Thymus (tissue), 11 donors: ENCODE measurements around the gene NKX1-1. TPM values are rescaled to one million over a fixed set of nuclear protein-coding genes. Genes with fewer than 3 reads are reported as not detected.

Experiments
- DNase-seq, 9 donors: peaks; one replicate each; pipeline ENCODE4 v3.0.0-alpha.2; 2013; ENCODE audit warnings: low spot score in 9 of 9, low read depth in 6 of 9, missing footprints in 1 of 9
- H3K27ac ChIP-seq, 2 donors: one replicate each; pipeline ENCODE4 v1.5.1; 2013; ENCODE audit warnings: control low read depth in 1 of 2, low read depth in 1 of 2, low read length in 1 of 2, mild to moderate bottlenecking in 1 of 2, moderate library complexity in 1 of 2
- H3K27me3 ChIP-seq, 2 donors: one replicate each; pipeline ENCODE4 v1.5.1; 2013; ENCODE audit warnings: low read length in 1 of 2; ENCODE audit not compliant: control insufficient read depth in 2 of 2, insufficient read depth in 1 of 2
- H3K36me3 ChIP-seq, 2 donors: one replicate each; pipeline ENCODE4 v1.5.1; 2013; ENCODE audit warnings: low read length in 1 of 2, mild to moderate bottlenecking in 1 of 2, moderate library complexity in 1 of 2; ENCODE audit not compliant: control insufficient read depth in 2 of 2, insufficient read depth in 2 of 2
- H3K4me1 ChIP-seq, 2 donors: one replicate each; pipeline ENCODE4 v1.5.1; 2013; ENCODE audit warnings: low read length in 2 of 2; ENCODE audit not compliant: control insufficient read depth in 2 of 2, insufficient read depth in 2 of 2
- H3K4me3 ChIP-seq, 2 donors: one replicate each; pipeline ENCODE4 v1.5.1; 2013; ENCODE audit warnings: low read length in 2 of 2, control low read depth in 1 of 2, mild to moderate bottlenecking in 1 of 2
- H3K9me3 ChIP-seq, 2 donors: one replicate each; pipeline ENCODE4 v1.5.1; 2013; ENCODE audit warnings: low read length in 1 of 2, mild to moderate bottlenecking in 1 of 2; ENCODE audit not compliant: control insufficient read depth in 2 of 2, insufficient read depth in 1 of 2
- WGBS: extraction: QIAGEN DNeasy Blood & Tissue Kit; methylation state at CpG from one replicate; pipeline ENCODE4 v1.1.7; 2013; 5-methylcytosine and 5-hydroxymethylcytosine counted together
- polyA plus RNA-seq: library from polyadenylated mRNA; stranded (reverse); fragments of 200-250 nt; gene quantifications from one replicate; pipeline ENCODE4 v1.2.3, GENCODE V29; 2013
- total RNA-seq: library from RNA; stranded (reverse); fragments of 120-200 nt; gene quantifications from one replicate; pipeline ENCODE4 v1.2.4, GENCODE V29; 2013
- donor health status: healthy.

Gene NKX1-1
- total and polyA plus RNA-seq, 2 donors, result 0.05 TPM; not detected in 1

- Histone ChIP-seq H3K27me3 (peaks cover 9 to 49% of the 10 kb centered on the region in 2 donors), H3K9me3 (peaks cover 1 to 9% of the 10 kb centered on the region in 2 donors), H3K27ac (no peak overlapping the region), H3K4me3 (no peak overlapping the region), H3K4me1 (no peaks in the 10 kb centered on the region), H3K36me3 (no peaks in the 10 kb centered on the region)
- 87% methylated on average over 33 of the region's 33 CpGs for WGBS
- no peak for DNase-seq
Measured at GRCh38 chr4:1417522-1418390, 11.5 kb upstream of the NKX1-1 start.

- Histone ChIP-seq H3K4me3 (no peak overlapping the region), H3K9me3 (peaks cover 1 to 9% of the 10 kb centered on the region in 2 donors), H3K27me3 (peaks cover 12 to 57% of the 10 kb centered on the region in 2 donors), H3K36me3 (no peaks in the 10 kb centered on the region), H3K4me1 (no peaks in the 10 kb centered on the region), H3K27ac (no peak overlapping the region)
- DNase-seq, result no peak
- 86% methylated on average over 7 of the region's 7 CpGs for WGBS
Measured at GRCh38 chr4:1416948-1417260, 10.7 kb upstream of the NKX1-1 start.

DNA sequence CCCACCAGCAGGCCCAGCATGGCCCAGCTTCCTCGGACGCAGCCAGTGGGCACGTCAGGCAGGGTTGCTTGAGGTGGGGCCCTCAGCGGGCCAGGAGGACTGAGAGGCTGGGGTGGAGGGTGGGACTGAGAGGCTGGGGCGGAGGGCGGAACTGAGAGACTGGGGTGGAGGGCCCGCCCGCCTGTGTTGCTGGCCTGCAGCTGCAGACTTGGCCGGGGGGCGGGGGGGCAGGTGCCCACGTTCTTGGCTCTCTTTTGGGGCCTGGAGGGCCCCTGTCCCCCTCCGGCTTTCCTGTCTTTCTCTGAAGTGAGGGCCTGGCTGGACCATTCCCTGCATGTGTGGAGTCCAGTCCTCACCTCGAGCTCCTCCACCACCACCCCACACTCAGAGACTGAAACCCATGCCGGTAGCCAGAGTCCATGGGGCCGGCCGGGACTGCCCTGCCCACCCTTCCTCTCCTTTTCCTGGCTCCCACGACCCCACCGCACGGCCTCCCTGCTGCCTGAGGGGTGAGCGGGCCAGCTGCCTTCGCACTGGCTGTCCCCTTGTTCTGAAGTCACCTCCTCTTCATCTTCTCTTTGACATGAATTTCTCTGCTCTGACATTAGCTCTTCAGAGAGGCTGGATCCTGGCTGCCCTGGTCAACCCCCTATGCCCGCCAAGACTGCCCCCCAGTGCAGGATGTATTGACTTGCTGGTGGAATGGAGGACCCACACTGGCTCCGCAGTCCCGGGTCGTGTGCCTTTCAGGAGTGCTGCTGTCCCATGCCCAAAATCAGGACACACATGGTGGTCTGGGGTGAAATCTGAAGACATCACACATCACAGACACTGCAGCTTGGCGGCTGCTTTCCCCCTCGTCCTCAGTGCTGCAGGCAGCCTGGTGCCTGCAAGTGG is 10.1 kb upstream of the NKX1-1 start:
- WGBS, result 67% methylated on average over 27 of the region's 27 CpGs
- Histone ChIP-seq H3K27ac (no peak overlapping the region), H3K4me3 (no peak overlapping the region), H3K4me1 (no peaks in the 10 kb centered on the region), H3K36me3 (no peaks in the 10 kb centered on the region), H3K27me3 (peaks cover 12 to 63% of the 10 kb centered on the region in 2 donors), H3K9me3 (peaks cover 1 to 9% of the 10 kb centered on the region in 2 donors)
- no peak for DNase-seq

DNA sequence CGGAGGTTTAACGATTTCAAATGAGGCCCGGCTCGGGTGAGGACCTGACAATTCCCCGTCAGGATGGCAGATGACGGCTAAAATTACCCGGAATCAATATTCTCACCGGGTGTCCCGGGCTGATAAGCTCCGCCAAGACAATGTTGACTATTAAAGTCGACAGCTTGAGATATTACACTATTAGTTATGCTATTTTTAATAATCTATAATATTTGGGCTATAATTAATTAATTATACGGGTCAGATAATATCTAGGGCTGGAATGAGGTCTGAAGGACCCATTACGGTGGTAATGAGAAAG is 9.4 kb upstream of the NKX1-1 start:
- no peak overlapping the region for H3K27ac ChIP-seq
- 78% methylated on average over 13 of the region's 13 CpGs for WGBS
- no peak overlapping the region for H3K4me3 ChIP-seq
- DNase-seq, result no peak
- no peaks in the 10 kb centered on the region for H3K36me3 ChIP-seq
- peaks cover 1 to 9% of the 10 kb centered on the region in 2 donors for H3K9me3 ChIP-seq
- no peaks in the 10 kb centered on the region for H3K4me1 ChIP-seq
- peaks cover 12 to 70% of the 10 kb centered on the region in 2 donors for H3K27me3 ChIP-seq

GRCh38 chr4:1414831-1415680 is 8.8 kb upstream of the NKX1-1 start:
- H3K4me1 ChIP-seq, result no peaks in the 10 kb centered on the region
- DNase-seq, result no peak
- H3K4me3 ChIP-seq, result no peak overlapping the region
- WGBS, result 40% methylated on average over 75 of the region's 75 CpGs
- H3K27me3 ChIP-seq, result peaks cover 12 to 76% of the 10 kb centered on the region in 2 donors
- peaks cover 1 to 9% of the 10 kb centered on the region in 2 donors for H3K9me3 ChIP-seq
- H3K36me3 ChIP-seq, result no peaks in the 10 kb centered on the region
- H3K27ac ChIP-seq, result no peak overlapping the region

DNA sequence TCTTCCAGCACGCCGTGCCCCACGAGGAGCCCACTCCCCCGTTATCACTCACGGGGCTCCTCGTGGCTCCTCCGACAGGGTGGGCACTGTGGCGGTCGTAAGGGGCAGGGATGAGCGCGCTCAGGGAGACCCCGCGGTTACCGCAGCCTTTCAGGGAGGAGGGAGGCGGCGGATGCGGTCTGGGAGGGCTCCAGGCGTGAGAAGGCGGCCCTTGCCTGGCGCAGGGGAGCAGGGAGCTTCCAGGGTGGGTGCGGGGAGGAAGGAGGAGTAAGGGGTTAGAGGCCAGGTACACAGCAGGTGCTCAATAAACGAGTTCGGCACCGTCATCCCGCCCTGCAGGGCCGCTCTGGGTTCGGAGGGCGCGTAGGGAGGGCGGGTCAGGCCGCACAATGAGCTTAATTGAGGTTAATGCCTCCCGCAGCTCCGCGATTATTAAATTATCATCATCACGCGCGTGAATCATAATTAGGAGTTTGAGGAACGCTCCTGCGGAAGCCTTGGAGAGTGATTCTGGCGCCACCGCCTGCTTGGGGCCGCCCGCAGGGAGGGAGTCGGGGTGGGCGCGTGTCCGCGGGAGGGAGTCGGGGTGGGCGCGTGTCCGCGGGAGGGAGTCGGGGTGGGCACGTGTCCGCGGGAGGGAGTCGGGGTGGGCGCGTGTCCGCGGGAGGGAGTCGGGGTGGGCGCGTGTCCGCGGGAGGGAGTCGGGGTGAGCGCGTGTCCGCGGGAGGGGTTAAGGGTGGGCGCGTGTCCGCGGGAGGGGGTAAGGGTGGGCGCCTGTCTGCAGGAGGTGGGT is 7.6 kb upstream of the NKX1-1 start:
- DNase-seq, result no peak
- Histone ChIP-seq H3K27ac (no peak overlapping the region), H3K4me1 (no peaks in the 10 kb centered on the region), H3K9me3 (peaks cover 2 to 9% of the 10 kb centered on the region in 2 donors), H3K4me3 (no peak overlapping the region), H3K27me3 (peaks cover 16 to 86% of the 10 kb centered on the region in 2 donors), H3K36me3 (no peaks in the 10 kb centered on the region)
- 30% methylated on average over 69 of the region's 77 CpGs for WGBS

DNA sequence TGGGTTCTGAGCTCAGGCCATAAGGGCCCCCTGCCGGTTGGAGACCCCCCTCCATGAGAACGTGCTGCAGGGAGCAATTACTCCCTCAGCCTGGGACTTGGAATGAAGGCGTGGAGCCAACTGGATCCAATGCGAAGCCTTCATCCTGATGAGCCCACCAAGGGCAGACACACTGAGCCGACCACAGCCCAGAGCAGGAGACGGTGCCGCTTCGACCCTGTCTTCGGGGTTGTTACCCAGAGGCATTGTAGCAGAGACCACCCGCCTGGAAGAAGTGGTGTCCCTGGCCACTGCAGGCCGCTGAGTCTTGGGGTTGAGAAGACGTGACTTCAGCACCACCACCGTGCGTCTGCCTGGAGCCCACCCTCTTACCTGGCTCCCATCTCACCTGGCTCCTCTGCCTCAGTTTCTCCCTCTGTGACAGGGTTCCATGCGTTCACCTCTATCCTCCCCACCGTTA is 7.0 kb upstream of the NKX1-1 start:
- Histone ChIP-seq H3K27me3 (peaks cover 21 to 91% of the 10 kb centered on the region in 2 donors), H3K4me3 (no peak overlapping the region), H3K9me3 (peaks cover 4 to 11% of the 10 kb centered on the region in 2 donors), H3K4me1 (no peaks in the 10 kb centered on the region), H3K36me3 (no peaks in the 10 kb centered on the region), H3K27ac (no peak overlapping the region)
- 70% methylated on average over 16 of the region's 16 CpGs for WGBS
- DNase-seq, result no peak
